Naive B cell (primary cell): ENCODE data around the gene SYNC. TPM values are rescaled to one million over a fixed set of nuclear protein-coding genes. Genes with fewer than 3 reads are reported as not detected.
"Not testable (repeated sequence)": the region's sequence is repeated elsewhere in the genome, so short reads cannot be mapped to it uniquely, and the experiment has no call there.

Experiments used
- ATAC-seq, 2 donors: fragments of 150-1000 bp; cut with Tn5 transposase; 2 replicates each; pipeline ENCODE4 v1.10.0; 2021; ENCODE audit warnings: low read depth in 2 of 2, mild to moderate bottlenecking in 2 of 2, moderate library complexity in 2 of 2
- DNase-seq: peaks from one replicate; pipeline ENCODE4 v3.0.0; 2022
- H3K27ac Mint-ChIP-seq, 6 donors: one replicate each; pipeline ENCODE4 v1.8.0; 2020 to 2022; ENCODE audit warnings: mild to moderate bottlenecking in 6 of 6, mixed read lengths in 6 of 6, moderate library complexity in 5 of 6, inconsistent platforms in 2 of 6
- H3K27me3 Mint-ChIP-seq, 3 donors: one replicate each; pipeline ENCODE4 v1.8.0; 2021 to 2022; ENCODE audit warnings: mixed read lengths in 3 of 3, mild to moderate bottlenecking in 1 of 3
- H3K36me3 Mint-ChIP-seq, 2 donors: one replicate each; pipeline ENCODE4 v1.8.0; 2020 to 2022; ENCODE audit warnings: mixed read lengths in 2 of 2, inconsistent platforms in 1 of 2, mild to moderate bottlenecking in 1 of 2
- H3K4me1 Mint-ChIP-seq, 3 donors: one replicate each; pipeline ENCODE4 v1.8.0; 2020 to 2022; ENCODE audit warnings: mixed read lengths in 3 of 3, inconsistent platforms in 1 of 3, mild to moderate bottlenecking in 1 of 3, moderate library complexity in 1 of 3
- H3K4me3 Mint-ChIP-seq, 8 donors: one replicate each; pipeline ENCODE4 v1.8.0; 2020 to 2022; ENCODE audit warnings: mild to moderate bottlenecking in 8 of 8, mixed read lengths in 8 of 8, moderate library complexity in 8 of 8, inconsistent platforms in 2 of 8
- H3K9me3 Mint-ChIP-seq, 7 donors: one replicate each; pipeline ENCODE4 v1.8.0; 2020 to 2022; ENCODE audit warnings: mixed read lengths in 7 of 7, mild to moderate bottlenecking in 5 of 7, inconsistent platforms in 2 of 7, moderate library complexity in 1 of 7
- polyA plus RNA-seq, 6 donors: library from polyadenylated mRNA; unstranded; fragments of 300-500 nt; fragmentation: Illumina TruSeq; gene quantifications; one replicate each; pipeline ENCODE4 v1.2.3, GENCODE V29; 2021; ENCODE audit warnings: low read depth in 6 of 6

Gene SYNC
- polyA plus RNA-seq, 6 donors from 2014 or later: not detected

DNA sequence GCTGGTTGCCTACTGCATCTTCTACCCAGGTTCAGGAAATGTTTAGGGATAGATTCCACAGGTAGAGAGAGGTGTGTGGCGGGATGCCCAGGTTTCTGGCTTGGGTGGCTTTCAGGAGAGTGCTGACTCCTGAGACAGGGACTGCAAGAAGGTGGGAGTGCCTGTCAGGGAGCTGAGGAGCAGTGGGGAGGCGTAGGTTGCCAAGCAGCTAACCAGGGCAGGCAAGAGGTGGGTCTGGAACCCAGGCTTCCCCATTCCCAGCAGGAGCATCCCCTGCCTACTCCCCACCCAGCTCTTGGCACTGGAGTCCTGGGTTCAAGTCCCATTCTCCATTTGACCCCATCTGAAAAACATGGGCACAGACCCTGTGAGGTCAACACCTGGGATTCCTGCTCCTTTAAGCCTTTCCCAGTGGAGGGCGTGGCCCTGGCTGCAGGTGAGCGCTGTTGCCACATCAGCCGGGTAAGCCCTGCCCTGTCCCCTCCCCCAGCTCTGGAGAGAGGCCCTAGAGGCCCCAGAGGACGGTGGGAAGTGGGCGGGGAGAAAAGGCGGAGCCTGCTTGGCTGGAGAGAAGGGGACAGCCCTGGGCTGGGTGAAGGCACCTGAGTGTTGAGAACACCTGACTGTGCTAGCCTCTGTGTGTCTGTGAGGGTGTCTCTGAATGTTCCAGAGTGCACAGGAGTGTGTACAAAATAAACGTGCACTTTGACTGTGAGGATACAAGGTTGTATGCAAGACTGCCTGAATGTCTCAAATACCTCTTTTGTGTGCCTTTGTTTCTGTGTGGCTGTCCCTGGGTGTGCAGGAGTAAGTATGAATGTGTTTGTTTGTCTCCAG is 14.0 kb upstream of the SYNC start:
- Mint-ChIP-seq H3K27me3 (peaks cover 8 to 41% (median 40%) of the 10 kb centered on the region in 3 donors), H3K36me3 (no peaks in the 10 kb centered on the region)

DNA sequence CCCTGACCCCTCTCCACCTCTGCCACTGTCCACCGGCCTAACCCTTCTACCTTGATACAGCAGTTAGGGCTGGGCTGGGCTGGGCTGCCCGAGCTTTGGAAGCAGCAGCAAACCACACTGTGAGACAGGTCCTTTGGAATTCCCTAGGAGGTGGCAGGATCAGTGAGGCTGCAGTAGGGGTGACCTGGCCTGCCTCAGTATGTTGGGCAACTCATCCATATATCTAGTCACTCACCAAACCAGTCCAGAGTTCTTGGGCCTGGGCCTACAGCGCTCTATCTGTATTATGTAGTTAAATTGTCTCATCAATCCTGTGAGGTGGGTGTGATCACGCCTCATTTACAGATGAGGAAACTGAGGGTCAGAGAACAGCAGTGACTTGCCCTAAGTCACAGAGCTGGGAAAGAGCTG is 13.3 kb upstream of the SYNC start:
- H3K27ac Mint-ChIP-seq: no peak overlapping the region
- no peaks in the 10 kb centered on the region for H3K36me3 Mint-ChIP-seq
- no peaks in the 10 kb centered on the region for H3K9me3 Mint-ChIP-seq
- peaks cover 8 to 36% (median 35%) of the 10 kb centered on the region in 3 donors for H3K27me3 Mint-ChIP-seq
- no peak for DNase-seq
- no peak for ATAC-seq
- peaks cover 3 to 11% (median 6%) of the 10 kb centered on the region in 3 donors for H3K4me1 Mint-ChIP-seq
- H3K4me3 Mint-ChIP-seq: no peak overlapping the region

More for the DNA sequence above, 14.0 kb upstream of the SYNC start:
- DNase-seq: peak; percentile 7
- Mint-ChIP-seq H3K9me3 (no peaks in the 10 kb centered on the region), H3K27ac (no peak overlapping the region), H3K4me1 (peaks cover 3 to 11% (median 6%) of the 10 kb centered on the region in 3 donors), H3K4me3 (no peak overlapping the region)
- ATAC-seq: peak; percentile 49 to 62

DNA sequence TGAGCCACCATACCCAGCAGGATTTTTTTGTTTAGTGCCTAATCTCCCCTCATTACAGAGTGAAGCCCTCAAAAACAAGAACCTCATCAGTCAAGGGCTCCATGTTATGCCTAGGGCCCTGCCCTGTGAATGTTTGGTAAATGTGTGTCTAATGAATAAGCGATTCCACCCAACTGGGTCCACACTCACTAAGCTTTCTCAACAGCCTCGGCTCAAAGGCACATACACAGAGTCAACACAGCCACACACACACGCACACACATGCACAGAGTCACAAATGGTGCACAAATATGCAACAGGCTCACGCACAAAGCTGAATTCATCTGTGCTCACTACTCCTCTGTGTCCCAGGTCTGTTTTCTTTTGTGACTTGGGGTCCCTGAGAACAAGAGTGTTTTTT is 11.7 kb upstream of the SYNC start:
- ATAC-seq (no peak), DNase-seq (no peak)
- Mint-ChIP-seq H3K27me3 (peaks cover 8 to 28% (median 20%) of the 10 kb centered on the region in 3 donors), H3K4me3 (no peak overlapping the region), H3K27ac (no peak overlapping the region), H3K36me3 (no peaks in the 10 kb centered on the region), H3K4me1 (peaks cover 3 to 11% (median 6%) of the 10 kb centered on the region in 3 donors), H3K9me3 (no peaks in the 10 kb centered on the region)

DNA sequence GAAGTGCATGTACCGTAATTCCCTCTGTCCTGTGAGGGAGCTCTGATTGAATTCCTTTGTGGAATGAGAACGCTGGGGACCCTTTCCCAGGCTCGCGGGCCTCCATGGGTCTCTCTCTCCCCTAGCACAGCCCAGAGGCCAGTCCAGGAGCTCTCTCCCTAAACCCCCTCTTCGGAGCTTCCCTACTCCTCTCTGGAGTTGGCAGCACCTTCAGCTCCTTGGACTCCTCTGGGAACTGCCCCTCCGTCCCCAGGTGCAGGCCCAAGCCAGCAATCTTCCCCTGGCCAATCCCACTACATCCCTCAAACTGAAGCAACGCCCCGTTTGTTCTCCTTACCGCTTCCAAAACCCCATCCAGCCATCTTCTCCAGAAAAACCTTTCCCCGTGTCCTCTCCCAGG is 10.5 kb upstream of the SYNC start:
- ATAC-seq (no peak), DNase-seq (no peak)
- Mint-ChIP-seq H3K4me3 (peak overlapping the region in 5 of 8 donors; percentile 7 to 69 (median 29)), H3K27me3 (peaks cover 4 to 27% (median 8%) of the 10 kb centered on the region in 3 donors), H3K27ac (no peak overlapping the region), H3K4me1 (peaks cover 3 to 11% (median 6%) of the 10 kb centered on the region in 3 donors), H3K36me3 (no peaks in the 10 kb centered on the region), H3K9me3 (no peaks in the 10 kb centered on the region)

DNA sequence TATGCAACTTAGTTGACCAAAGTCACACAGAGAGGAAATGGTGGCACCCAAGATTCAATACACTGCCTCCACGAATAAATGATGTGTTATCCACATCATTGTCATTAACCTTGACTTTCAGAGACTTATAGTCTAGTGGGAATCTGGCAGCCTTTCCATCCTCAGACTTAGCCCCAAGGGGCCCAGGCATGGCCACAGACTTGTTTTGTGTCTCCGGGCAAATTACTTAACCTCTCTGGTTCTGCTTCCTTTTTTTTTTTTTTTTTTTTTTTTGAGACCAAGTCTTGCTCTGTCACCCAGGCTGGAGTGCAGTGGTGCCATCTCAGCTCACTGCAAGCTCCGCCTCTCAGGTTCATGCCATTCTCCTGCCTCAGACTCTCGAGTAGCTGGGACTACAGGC is 8.7 kb upstream of the SYNC start:
- H3K4me1 Mint-ChIP-seq: not testable (repeated sequence)

DNA sequence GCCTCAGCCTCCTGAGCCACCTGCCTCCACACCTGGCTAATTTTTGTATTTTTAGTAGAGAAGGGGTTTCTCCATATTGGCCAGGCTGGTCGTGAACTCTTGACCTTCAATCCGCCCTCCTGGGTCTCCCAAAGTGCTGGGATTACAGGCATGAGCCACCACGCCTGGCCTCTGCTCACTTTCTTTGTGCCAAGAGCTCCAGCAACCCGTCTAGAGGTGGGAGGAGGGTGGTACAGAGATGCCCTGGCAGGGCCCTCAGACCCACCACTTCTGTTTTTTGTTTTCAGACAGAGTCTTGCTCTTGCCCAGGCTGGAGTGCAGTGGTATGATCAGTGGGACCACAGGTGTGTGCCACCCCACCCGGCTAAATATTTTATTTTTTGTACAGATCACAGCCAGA is 6.9 kb upstream of the SYNC start:
- Mint-ChIP-seq H3K9me3 (no peaks in the 10 kb centered on the region), H3K4me1 (peaks cover 1 to 6% (median 6%) of the 10 kb centered on the region in 3 donors), H3K36me3 (no peaks in the 10 kb centered on the region), H3K27ac (peak overlapping the region in 1 of 6 donors; percentile 49), H3K27me3 (peaks cover 13 to 40% (median 38%) of the 10 kb centered on the region in 3 donors), H3K4me3 (no peak overlapping the region)
- ATAC-seq (no peak), DNase-seq (no peak)

More for the DNA sequence above, 8.7 kb upstream of the SYNC start:
- not testable (repeated sequence) for H3K36me3 Mint-ChIP-seq, H3K9me3 Mint-ChIP-seq, H3K27ac Mint-ChIP-seq, DNase-seq, ATAC-seq, H3K4me3 Mint-ChIP-seq
- H3K27me3 Mint-ChIP-seq: peaks cover 8 to 32% (median 22%) of the 10 kb centered on the region in 3 donors

DNA sequence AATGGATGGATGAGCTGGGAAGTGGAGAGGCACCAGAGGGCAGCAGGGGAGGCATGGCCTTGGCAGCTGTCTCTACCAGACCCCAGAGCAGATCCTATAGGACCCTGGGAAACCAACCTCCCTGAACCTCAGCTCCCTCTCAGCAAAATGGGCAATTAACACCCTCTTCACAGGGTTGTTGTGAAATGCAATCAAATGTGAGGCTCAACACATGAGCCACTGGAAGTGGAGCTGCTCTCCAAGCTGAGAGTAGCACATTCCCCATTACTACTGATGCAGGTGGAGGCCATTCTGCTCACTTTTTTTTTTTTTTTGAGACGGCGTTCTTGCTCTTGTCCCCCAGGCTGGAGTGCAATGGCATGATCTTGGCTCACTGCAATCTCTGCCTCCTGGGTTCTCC is 6.5 kb upstream of the SYNC start:
- Mint-ChIP-seq H3K36me3 (no peaks in the 10 kb centered on the region), H3K4me1 (peaks cover 1 to 6% (median 6%) of the 10 kb centered on the region in 3 donors), H3K27ac (no peak overlapping the region), H3K27me3 (peaks cover 15 to 44% (median 42%) of the 10 kb centered on the region in 3 donors), H3K4me3 (no peak overlapping the region), H3K9me3 (no peaks in the 10 kb centered on the region)
- no peak for ATAC-seq
- DNase-seq: no peak

DNA sequence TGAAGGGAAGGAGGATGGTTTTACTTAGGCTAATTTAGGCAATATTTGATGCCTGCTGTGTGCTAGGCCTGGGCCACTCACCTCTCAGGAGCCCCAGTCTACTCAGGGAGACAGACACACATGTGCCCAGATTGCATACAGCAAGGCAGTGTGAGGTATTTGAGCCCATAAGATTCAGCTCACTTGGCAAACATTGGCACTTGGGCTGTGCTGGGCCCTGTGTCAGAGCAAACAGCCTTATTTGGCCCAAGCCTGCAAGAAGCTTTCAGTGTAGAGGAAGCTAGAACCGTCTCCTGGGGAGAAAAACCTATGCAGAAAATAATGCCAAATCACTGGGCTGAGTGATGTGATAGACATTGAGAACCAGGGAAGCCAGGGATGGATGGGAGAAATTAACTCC is 3.9 kb upstream of the SYNC start:
- H3K4me3 Mint-ChIP-seq: no peak overlapping the region
- H3K27me3 Mint-ChIP-seq: peaks cover 28 to 53% (median 53%) of the 10 kb centered on the region in 3 donors
- peaks cover 0 to 8% of the 10 kb centered on the region in 2 donors for H3K36me3 Mint-ChIP-seq
- DNase-seq: no peak
- no peaks in the 10 kb centered on the region for H3K9me3 Mint-ChIP-seq
- peaks cover 8 to 13% (median 13%) of the 10 kb centered on the region in 3 donors for H3K4me1 Mint-ChIP-seq
- no peak overlapping the region for H3K27ac Mint-ChIP-seq
- no peak for ATAC-seq

DNA sequence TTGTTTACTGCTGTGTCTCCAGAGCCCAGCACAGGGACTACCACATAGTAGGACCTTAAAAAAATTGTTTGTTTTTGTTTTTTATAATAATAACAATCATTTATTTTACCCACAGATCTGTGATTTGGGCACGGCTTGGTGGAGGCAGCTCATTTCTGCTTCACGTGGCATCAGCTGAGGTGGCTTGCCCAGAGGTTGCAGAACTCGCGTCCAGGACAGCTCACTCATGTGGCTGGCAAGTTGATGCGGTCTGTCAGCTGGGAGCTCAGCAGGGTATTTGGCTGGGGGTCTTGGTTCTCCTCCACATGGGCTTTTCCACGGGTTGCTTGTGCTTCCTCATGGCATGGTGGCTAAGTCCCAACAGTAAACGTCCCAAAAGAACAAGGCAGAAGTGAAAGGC is 2.9 kb upstream of the SYNC start:
- Mint-ChIP-seq H3K27me3 (peaks cover 33 to 61% (median 53%) of the 10 kb centered on the region in 3 donors), H3K36me3 (peaks cover 0 to 8% of the 10 kb centered on the region in 2 donors), H3K4me3 (peak overlapping the region in 2 of 8 donors; percentile 25 to 44), H3K9me3 (no peaks in the 10 kb centered on the region), H3K4me1 (peaks cover 8 to 13% (median 13%) of the 10 kb centered on the region in 3 donors), H3K27ac (no peak overlapping the region)
- DNase-seq (no peak), ATAC-seq (no peak)

DNA sequence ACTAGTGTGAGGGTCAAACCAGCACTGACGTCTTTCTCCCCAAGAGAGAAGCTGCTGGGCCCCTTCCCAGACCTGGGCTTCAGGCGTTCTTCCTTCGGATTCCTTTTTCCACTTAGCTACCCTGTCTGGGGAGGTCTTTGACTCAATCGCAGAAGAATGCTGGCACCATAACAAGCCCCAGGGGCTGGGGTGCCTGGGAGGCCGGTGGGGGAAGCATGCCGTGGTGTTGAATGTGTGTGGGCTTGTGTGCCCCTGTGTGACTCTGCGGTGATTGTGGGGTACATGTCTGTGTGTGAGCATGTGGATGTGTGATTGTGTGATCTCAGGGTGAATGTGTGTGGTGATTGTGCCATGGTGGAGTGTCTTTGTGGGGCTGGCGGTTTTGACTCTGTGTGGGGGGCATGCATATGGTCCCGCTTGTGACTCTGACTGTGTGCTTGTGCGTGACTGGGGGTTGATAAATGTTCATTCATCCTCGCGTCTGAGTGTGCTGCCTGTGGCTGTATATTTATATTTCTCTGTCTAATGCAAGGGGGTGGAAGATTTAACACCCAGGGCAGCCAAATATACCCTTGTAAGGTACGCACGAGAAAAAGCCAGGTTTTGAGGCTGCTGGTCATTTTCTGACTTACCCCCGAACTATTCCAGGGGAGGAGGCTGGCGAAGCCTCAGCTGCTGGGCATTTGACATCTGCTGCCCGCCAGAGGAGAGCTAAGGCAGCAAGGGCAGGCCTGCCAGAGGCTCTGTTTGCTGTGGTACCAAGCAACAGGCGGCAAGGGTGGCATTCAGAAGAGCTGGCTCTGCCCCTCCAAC is 1.1 kb upstream of the SYNC start:
- no peak for ATAC-seq
- Mint-ChIP-seq H3K36me3 (peaks cover 0 to 8% of the 10 kb centered on the region in 2 donors), H3K27me3 (peaks cover 33 to 61% (median 49%) of the 10 kb centered on the region in 3 donors), H3K4me1 (peaks cover 8 to 15% (median 13%) of the 10 kb centered on the region in 3 donors), H3K4me3 (peak overlapping the region in 7 of 8 donors; percentile 63 to 91 (median 78)), H3K27ac (peak overlapping the region in 2 of 6 donors; percentile 47 to 72), H3K9me3 (no peaks in the 10 kb centered on the region)
- no peak for DNase-seq

DNA sequence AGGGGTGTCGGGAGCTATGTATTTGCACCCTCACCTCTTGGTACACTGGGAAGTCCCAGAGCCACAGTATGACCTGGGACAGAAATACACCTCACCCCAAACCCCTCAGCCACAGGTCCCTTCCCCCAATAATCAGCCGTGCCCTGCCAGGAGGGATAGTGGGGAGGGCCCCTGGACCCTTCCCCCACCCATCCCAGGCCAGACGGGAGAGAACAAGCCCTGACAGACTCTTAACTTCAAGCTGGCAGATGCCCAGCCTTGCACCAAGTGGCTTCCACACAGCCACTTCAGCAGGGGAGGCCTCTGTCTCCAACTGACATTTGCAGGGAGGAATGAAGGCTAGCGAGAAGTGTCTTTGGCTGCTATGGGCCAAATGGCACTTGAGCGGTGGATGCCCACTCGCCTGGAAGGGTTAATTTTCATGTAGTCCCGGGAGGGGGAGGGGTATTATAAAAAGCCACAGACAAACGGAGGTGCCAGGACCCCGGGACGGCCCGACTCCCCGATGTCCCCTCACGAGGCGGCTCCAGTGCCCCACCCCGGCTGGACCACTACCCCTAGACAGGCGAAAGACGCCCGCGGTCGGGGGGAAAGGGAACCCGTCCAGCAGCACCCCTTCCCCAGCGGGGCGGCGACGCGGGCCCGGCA is 495 bp downstream of the SYNC start:
- ATAC-seq: no peak
- Mint-ChIP-seq H3K9me3 (no peaks in the 10 kb centered on the region), H3K36me3 (peaks cover 0 to 8% of the 10 kb centered on the region in 2 donors), H3K27ac (no peak overlapping the region), H3K4me1 (peaks cover 8 to 17% (median 13%) of the 10 kb centered on the region in 3 donors), H3K4me3 (peak overlapping the region; percentile 38 to 83 (median 74)), H3K27me3 (peaks cover 33 to 55% (median 42%) of the 10 kb centered on the region in 3 donors)
- DNase-seq: no peak

DNA sequence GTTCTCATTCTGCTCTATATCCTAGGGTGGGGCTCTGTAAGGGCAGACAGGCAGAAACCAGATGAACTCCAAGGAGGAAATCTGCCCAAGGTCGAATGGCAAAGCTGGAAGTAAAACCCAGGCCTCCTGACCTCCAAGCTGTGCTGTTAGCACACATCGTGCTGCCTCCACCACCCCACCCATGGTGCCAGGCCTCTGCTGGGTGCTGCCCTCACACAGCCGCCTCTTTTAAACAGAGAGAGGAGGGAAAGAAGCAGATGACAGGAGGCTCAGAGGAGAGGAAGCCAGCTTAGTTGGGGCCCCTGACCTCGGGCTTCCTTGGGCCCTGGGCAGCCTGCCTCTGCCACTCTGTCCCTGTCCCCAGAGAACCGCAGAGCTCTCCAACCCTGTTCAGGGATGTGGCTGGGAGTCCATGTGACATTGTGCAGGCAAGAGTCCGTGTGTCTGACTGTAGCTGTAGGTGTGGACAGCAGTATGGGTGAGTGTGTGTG is 1.1 kb downstream of the SYNC start:
- Mint-ChIP-seq H3K27ac (no peak overlapping the region), H3K9me3 (no peaks in the 10 kb centered on the region)

DNA sequence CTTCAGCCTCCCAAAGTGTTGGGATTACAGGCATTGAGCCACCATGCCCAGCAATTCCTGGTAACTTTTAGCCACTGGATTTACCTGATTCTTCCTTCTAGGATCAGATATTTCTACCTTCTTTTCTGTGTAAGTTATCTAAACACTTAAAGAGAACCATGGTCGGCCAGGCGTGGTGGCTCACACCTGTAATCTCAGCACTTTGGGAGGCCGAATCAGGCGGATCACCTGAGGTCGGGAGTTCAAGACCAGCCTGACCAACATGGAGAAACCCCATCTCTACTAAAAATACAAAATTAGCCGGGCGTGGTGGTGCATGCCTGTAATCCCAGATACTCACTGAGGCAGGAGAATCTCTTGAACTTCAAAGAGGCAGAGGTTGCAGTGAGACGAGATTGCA is 5.6 kb downstream of the SYNC start:
- not testable (repeated sequence) for H3K4me1 Mint-ChIP-seq, H3K9me3 Mint-ChIP-seq, H3K27ac Mint-ChIP-seq, H3K4me3 Mint-ChIP-seq, H3K36me3 Mint-ChIP-seq, DNase-seq, ATAC-seq
- peaks cover 4 to 13% (median 10%) of the 10 kb centered on the region in 3 donors for H3K27me3 Mint-ChIP-seq

More for the DNA sequence above, 1.1 kb downstream of the SYNC start:
- DNase-seq: no peak
- ATAC-seq: no peak
- Mint-ChIP-seq H3K4me3 (peak overlapping the region in 6 of 8 donors; percentile 51 to 83 (median 74)), H3K36me3 (peaks cover 0 to 8% of the 10 kb centered on the region in 2 donors), H3K4me1 (peaks cover 8 to 17% (median 13%) of the 10 kb centered on the region in 3 donors), H3K27me3 (peaks cover 30 to 49% (median 37%) of the 10 kb centered on the region in 3 donors)
